ENCODE data around the gene CYB5A.

CYB5A gene

GRCh38 chr18:74248595-74248994 is 43.2 kb downstream of the CYB5A start (continued):
- no peak for TF ChIP-seq HIC1 (tag by site-specific recombination; IDR thresholded peaks at IDR 0.05)

DNA sequence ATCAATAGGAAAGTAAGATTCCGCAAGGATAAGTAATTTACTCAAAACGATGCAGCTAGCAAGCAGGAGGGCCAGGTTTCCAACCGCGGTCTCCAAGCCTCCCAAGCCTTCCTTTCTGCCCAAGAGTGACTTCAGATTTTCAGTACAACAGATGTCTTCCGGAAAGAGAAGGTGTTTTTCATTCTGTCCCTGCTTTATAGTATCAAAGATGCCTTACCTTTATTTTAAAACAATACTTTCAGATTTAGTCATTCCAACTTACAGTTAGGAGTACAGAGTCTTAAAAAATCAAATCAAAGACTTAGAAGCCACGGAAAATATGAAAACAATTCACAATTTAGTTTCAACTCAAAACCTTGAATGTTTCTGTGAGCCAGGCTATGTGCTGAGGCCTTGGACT is 43.6 kb downstream of the CYB5A start:
- H3K4me3 ChIP-seq (ENCODE audit: low read depth, low read length): no peak overlapping the region
- no peak overlapping the region for H3K27ac ChIP-seq (ENCODE audit: extremely low read depth, low read depth, low read length)
- ChIA-PET CTCF (no interaction called here), POLR2A (no interaction called here)
- H3K9me3 ChIP-seq (ENCODE audit: control insufficient read depth, insufficient read depth, low read depth, low read length): no peaks in the 10 kb centered on the region
- H3K36me3 ChIP-seq (ENCODE audit: control insufficient read depth in 2 of 2, insufficient read depth in 1 of 2, low read length in 2 of 2): no peaks in the 10 kb centered on the region; a peak in 1 of 3 replicates
- TF ChIP-seq BCL6B (tag by site-specific recombination; IDR thresholded peaks at IDR 0.05) (no peak), SALL2 (tag by site-specific recombination; IDR thresholded peaks at IDR 0.05; ENCODE audit: borderline replicate concordance) (no peak), ZNF19 (tag by site-specific recombination; IDR thresholded peaks at IDR 0.05; ENCODE audit: low read depth) (no peak), ZNF529 (tag by site-specific recombination; IDR thresholded peaks at IDR 0.05; ENCODE audit: insufficient replicate concordance) (no peak), REPIN1 (tag by site-specific recombination; IDR thresholded peaks at IDR 0.05; ENCODE audit: low read depth) (no peak), ZNF571 (tag by site-specific recombination; IDR thresholded peaks at IDR 0.05) (no peak), ZNF596 (tag by site-specific recombination; IDR thresholded peaks at IDR 0.05) (no peak), ZNF513 (tag by site-specific recombination; IDR thresholded peaks at IDR 0.05) (no peak), ZSCAN5A (tag by site-specific recombination; IDR thresholded peaks at IDR 0.05) (no peak), ZNF302 (tag by site-specific recombination; IDR thresholded peaks at IDR 0.05; ENCODE audit: low read depth) (no peak), ZBTB11 (tag by site-specific recombination; conservative IDR thresholded peaks at IDR 0.05; ENCODE audit: low read depth) (no peak)
- TF ChIP-seq, protein P1, sequence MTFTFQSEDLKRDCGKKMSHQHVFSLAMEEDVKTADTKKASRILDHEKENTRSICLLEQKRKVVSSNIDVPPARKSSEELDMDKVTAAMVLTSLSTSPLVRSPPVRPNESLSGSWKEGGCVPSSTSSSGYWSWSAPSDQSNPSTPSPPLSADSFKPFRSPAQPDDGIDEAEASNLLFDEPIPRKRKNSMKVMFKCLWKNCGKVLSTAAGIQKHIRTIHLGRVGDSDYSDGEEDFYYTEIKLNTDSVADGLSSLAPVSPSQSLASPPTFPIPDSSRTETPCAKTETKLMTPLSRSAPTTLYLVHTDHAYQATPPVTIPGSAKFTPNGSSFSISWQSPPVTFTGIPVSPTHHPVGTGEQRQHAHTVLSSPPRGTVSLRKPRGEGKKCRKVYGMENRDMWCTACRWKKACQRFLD (tag by site-specific recombination; IDR thresholded peaks at IDR 0.05): no peak
- TF ChIP-seq, protein P2, sequence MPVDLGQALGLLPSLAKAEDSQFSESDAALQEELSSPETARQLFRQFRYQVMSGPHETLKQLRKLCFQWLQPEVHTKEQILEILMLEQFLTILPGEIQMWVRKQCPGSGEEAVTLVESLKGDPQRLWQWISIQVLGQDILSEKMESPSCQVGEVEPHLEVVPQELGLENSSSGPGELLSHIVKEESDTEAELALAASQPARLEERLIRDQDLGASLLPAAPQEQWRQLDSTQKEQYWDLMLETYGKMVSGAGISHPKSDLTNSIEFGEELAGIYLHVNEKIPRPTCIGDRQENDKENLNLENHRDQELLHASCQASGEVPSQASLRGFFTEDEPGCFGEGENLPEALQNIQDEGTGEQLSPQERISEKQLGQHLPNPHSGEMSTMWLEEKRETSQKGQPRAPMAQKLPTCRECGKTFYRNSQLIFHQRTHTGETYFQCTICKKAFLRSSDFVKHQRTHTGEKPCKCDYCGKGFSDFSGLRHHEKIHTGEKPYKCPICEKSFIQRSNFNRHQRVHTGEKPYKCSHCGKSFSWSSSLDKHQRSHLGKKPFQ (tag by site-specific recombination; IDR thresholded peaks at IDR 0.05): no peak
- TF ChIP-seq, protein P3, sequence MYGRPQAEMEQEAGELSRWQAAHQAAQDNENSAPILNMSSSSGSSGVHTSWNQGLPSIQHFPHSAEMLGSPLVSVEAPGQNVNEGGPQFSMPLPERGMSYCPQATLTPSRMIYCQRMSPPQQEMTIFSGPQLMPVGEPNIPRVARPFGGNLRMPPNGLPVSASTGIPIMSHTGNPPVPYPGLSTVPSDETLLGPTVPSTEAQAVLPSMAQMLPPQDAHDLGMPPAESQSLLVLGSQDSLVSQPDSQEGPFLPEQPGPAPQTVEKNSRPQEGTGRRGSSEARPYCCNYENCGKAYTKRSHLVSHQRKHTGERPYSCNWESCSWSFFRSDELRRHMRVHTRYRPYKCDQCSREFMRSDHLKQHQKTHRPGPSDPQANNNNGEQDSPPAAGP (tag by site-specific recombination; IDR thresholded peaks at IDR 0.05): no peak
- TF ChIP-seq, protein P4, sequence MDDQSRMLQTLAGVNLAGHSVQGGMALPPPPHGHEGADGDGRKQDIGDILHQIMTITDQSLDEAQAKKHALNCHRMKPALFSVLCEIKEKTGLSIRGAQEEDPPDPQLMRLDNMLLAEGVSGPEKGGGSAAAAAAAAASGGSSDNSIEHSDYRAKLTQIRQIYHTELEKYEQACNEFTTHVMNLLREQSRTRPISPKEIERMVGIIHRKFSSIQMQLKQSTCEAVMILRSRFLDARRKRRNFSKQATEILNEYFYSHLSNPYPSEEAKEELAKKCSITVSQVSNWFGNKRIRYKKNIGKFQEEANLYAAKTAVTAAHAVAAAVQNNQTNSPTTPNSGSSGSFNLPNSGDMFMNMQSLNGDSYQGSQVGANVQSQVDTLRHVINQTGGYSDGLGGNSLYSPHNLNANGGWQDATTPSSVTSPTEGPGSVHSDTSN (CRISPR knock-in tag; IDR thresholded peaks at IDR 0.05): no peak
- TF ChIP-seq, protein P5, sequence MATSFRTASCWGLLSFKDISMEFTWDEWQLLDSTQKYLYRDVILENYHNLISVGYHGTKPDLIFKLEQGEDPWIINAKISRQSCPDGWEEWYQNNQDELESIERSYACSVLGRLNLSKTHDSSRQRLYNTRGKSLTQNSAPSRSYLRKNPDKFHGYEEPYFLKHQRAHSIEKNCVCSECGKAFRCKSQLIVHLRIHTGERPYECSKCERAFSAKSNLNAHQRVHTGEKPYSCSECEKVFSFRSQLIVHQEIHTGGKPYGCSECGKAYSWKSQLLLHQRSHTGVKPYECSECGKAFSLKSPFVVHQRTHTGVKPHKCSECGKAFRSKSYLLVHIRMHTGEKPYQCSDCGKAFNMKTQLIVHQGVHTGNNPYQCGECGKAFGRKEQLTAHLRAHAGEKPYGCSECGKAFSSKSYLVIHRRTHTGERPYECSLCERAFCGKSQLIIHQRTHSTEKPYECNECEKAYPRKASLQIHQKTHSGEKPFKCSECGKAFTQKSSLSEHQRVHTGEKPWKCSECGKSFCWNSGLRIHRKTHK (tag by site-specific recombination; IDR thresholded peaks at IDR 0.05): no peak
- no peaks in the 10 kb centered on the region for H3K4me1 ChIP-seq (ENCODE audit: control insufficient read depth, insufficient read depth, low read length)

All from HEK293 (cell line).